Epithelial cell of proximal tubule (primary cell): ENCODE results near the gene CYP2C18. TPM values are rescaled to one million over a fixed set of nuclear protein-coding genes. Genes with fewer than 3 reads are reported as not detected.
"Not testable (repeated sequence)": the region's sequence is repeated elsewhere in the genome, so short reads cannot be mapped to it uniquely, and the experiment has no call there.

Source experiments
- DNase-seq: peaks from one replicate; pipeline ENCODE4 v3.0.0-alpha.2; 2011; ENCODE audit warnings: low read depth
- H3K4me3 ChIP-seq: 2 replicates; pipeline ENCODE4 v1.5.1; 2011; ENCODE audit warnings: low read depth, mild to moderate bottlenecking, low read length
- total RNA-seq: library from RNA; depleted of rRNA; stranded (reverse); fragments of >200 nt; gene quantifications from 2 replicates; pipeline ENCODE4 v1.2.3, GENCODE V29; 2015
- TF ChIP-seq, protein P1 (sequence below): conservative IDR thresholded peaks from 2 replicates; pipeline ENCODE4 v1.5.1; 2012; ENCODE audit warnings: low read depth, mild to moderate bottlenecking, low read length

CYP2C18 gene
- 0.14 TPM in 1 of 2 replicates, not detected in the other for total RNA-seq

DNA sequence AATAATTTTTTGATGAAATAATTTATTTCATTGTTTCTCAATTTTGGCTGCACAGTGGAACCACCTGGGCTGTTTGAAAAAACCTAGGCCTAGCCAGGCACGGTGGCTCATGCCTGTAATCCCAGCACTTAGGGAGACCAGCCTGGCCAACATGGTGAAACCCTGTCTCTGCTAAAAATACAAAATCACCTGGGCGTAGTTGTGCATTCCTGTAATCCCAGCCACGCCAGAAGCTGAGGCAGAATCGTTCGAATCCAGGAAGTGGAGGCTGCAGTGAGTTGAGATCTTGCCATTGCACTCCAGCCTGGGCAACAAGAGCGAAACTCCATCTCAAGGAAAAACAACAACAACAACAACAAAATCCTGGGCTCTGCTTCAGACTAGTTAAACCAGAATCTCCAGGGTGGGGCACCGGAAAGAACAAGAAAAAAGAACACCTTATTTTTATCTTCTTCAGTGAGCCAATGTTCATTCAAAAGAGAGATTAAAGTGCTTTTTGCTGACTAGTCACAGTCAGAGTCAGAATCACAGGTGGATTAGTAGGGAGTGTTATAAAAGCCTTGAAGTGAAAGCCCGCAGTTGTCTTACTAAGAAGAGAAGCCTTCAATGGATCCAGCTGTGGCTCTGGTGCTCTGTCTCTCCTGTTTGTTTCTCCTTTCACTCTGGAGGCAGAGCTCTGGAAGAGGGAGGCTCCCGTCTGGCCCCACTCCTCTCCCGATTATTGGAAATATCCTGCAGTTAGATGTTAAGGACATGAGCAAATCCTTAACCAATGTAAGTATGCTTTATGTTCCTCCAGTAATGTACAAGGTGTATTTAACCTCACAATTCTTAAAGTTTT is at the start of gene CYP2C18:
CYP2C18 (plus strand) TSS at position 516 of the 841 bp plus-strand sequence; CDS start at position 607, 91 bp downstream.
- DNase-seq: no peak
- TF ChIP-seq, protein P1, sequence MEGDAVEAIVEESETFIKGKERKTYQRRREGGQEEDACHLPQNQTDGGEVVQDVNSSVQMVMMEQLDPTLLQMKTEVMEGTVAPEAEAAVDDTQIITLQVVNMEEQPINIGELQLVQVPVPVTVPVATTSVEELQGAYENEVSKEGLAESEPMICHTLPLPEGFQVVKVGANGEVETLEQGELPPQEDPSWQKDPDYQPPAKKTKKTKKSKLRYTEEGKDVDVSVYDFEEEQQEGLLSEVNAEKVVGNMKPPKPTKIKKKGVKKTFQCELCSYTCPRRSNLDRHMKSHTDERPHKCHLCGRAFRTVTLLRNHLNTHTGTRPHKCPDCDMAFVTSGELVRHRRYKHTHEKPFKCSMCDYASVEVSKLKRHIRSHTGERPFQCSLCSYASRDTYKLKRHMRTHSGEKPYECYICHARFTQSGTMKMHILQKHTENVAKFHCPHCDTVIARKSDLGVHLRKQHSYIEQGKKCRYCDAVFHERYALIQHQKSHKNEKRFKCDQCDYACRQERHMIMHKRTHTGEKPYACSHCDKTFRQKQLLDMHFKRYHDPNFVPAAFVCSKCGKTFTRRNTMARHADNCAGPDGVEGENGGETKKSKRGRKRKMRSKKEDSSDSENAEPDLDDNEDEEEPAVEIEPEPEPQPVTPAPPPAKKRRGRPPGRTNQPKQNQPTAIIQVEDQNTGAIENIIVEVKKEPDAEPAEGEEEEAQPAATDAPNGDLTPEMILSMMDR: no peak
- H3K4me3 ChIP-seq: no peak within 1 kb of the TSS

DNA sequence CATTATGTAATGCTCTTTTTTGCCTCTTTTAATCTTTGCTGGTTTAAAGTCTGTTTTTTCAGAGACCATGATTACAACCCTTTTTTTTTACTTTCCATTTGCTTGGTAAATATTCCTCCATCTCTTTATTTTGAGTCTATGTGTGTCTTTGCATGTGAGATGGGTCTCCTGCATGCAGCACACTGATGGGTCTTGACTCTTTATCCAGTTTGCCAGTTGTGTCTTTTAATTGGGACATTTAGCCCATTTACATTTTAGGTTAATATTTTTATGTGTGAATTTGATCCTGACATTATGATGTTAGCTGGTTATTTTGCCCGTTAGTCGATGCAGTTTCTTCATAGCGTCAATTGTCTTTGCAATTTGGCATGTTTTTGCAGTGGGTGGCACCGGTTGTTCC is 45.4 kb upstream of the CYP2C18 start:
- DNase-seq, H3K4me3 ChIP-seq: not testable (repeated sequence)

DNA sequence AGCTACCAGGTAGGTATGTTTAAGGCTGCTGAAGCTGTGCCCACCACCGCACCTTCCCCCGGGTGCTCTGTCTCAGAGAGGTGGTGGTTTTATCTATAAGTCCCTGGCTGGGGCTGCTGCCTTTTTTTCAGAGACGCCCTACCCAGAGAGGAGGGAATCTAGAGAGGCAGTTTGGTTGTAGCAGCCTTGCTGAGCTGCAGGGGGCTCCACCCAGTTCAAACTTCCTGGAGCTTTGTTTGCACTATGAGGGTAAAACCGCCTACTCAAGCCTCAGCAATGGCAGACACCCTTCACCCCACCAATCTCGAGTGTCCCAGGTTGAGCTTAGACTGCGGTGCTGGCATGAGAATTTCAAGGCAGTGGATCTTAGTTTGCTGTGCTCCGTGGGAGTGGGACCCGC is 43.6 kb upstream of the CYP2C18 start:
- DNase-seq: no peak
- TF ChIP-seq, protein P1: no peak
- no peak overlapping the region for H3K4me3 ChIP-seq

DNA sequence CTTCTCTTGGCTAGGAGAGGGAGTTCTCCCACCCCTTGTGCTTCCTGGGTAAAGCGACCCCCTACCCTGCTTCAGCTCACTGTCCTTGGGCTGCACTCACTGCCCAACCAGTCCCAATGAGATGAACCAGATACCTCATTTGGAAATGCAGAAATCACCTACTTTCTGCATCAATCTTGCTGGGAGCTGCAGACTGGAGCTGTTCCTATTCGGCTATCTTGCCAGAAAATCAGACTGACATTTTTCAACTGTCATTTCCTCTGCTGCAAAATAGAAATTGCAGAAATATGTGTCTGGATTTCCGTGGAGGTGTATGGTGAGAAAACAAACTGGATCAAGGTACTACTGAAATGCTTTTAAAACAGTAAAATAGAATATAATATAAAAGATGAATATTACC is 43.0 kb upstream of the CYP2C18 start:
- TF ChIP-seq, protein P1: no peak

DNA sequence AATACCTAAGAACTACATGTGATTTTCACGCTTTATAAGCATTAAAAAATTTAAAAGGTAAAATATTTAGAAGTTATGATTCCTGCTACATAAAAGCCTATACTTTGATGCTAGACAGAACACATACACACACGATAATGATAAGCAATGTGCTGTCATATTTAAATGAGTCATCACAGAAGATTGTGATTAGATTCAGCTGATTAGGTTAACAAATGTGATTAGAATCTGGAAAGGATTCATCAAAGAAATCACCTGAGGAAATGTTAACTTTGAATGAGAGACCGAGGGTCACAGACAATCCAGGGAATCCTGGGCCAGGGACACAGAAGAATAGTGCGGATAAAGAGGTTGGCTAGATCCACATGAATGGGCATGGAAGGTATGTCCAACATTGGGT is 42.0 kb upstream of the CYP2C18 start:
- DNase-seq: no peak
- TF ChIP-seq, protein P1: no peak
- H3K4me3 ChIP-seq: no peak overlapping the region

More for the DNA sequence above, 43.0 kb upstream of the CYP2C18 start:
- DNase-seq: no peak
- H3K4me3 ChIP-seq: no peak overlapping the region

DNA sequence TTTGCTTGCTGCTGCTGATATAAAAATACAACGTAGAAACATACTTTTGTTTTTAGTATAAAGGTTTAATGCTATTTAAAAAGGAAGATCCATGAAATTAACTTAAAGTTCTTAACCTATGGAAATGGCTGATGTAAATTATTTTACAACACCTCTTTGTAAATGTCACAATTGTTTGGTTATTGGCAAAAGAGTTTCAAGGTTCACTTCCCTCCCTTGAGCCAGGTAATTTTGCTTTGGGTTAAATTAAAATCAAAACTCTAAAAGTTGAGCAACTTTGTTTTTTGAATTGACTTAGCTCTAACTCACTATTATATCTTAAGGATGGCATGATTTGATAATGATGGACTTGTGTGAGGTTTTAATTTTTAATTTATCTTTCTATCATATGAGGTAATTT is 39.2 kb upstream of the CYP2C18 start:
- TF ChIP-seq, protein P1: no peak
- no peak for DNase-seq
- no peak overlapping the region for H3K4me3 ChIP-seq

DNA sequence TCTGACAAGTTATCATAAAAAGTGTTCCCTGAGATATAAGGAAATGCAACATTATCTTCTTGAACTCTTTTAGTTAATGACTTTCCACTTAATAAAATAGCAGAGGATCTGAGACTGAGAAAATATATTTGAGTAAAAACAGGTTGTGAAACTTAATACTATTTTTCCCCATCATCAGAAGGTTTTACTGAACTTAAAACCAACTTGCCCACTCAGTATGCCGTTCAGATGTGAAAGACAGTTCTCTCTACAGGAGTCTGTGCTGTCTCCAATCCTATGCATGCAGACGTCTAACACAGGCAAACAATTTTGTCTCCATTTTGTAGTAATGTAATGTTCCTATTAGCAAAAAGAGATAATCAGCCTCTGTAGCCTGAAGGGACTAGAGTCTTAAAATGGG is 38.2 kb upstream of the CYP2C18 start:
- H3K4me3 ChIP-seq: no peak overlapping the region
- TF ChIP-seq, protein P1: no peak
- DNase-seq: no peak

DNA sequence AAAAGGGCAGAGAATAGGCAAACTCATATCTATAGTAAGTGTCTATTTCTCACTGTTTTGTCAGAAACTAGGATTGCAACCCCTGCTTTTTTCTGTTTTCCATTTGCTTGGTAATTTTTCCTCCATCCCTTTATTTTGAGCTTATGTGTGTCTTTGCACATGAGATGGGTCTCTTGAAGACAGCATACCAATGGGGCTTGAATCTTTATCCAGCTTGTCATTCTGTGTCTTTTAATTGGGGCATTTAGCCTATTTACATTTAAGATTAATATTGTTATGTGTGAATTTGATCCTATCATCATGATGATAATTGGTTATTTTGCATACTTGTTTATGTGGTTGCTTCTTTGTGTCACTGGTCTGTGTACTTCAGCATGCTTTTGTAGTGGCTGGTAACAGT is 28.3 kb upstream of the CYP2C18 start:
- not testable (repeated sequence) for H3K4me3 ChIP-seq, DNase-seq

DNA sequence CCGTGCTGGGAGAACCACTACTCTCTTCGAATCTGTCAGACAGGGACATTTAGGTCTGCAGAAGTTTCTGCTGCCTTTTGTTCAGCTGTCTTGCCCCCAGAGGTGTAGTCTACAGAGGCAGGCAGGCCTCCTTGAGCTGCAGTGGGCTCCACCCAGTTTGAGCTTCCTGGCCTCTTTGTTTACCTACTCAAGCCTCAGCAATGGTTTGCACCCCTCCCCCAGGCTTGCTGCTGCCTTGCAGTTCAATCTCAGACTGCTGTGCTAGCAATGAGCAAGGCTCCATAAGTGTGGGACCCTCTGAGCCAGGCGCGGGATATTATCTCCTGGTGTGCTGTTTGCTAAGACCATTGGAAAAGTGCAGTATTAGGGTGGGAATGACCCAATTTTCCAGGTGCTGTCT is 20.5 kb upstream of the CYP2C18 start:
- DNase-seq, H3K4me3 ChIP-seq: not testable (repeated sequence)
